Embryonic facial prominence (tissue), 1 donor: ENCODE measurements around the gene UBE2J1.

ENCODE experiments used
- DNase-seq: peaks from one replicate; pipeline ENCODE4 v3.0.0-alpha.2; 2016; ENCODE audit errors: extremely low spot score

The UBE2J1 gene

DNA sequence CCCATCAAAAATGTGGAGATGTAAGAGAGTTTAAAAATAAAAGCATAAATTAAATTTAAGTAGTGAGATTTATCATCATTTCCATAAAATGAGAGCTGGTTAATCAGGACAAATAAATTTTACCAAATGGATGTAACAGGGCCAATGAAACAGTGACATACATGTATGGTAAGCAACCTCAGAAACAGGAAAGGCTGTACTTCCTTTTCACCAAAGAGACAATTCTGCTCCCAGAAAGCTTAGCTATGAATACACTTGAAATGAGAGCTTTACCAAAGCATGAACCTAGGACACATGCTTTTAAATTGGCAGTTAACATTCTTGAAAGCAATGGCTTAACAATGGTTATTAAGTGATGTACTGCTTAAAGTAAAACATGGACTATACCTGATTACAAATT, 12.1 kb upstream of the UBE2J1 start:
- DNase-seq, result no peak

- no peak for DNase-seq
Observed at GRCh38 chr6:89361171-89361570, 8.6 kb upstream of the UBE2J1 start.

GRCh38 chr6:89360415-89360999, 8.0 kb upstream of the UBE2J1 start:
- DNase-seq, result no peak

- no peak for DNase-seq
Observed at GRCh38 chr6:89359561-89359960, 7.0 kb upstream of the UBE2J1 start.

DNA sequence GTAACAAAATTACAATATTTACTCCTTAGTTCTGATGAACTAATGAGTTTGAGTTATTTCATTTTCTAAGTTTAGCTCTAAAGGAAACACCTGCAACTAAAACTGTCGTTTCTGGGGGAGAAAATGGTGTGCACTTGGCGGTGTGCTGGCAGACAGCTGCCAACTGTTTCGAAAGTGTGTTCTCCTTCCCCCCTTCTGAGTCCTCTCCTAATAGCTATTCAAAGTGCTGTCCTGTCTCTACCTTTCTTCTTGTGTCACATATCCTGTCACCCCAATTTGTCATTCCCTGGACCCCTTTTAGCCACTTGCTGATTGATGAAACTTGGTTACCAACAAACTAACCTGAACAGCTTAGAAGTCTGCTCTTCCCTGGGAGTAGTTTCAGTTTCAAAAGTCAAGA, 4.9 kb upstream of the UBE2J1 start:
- DNase-seq, result no peak

- no peak for DNase-seq
Observed at GRCh38 chr6:89356642-89357170, 4.2 kb upstream of the UBE2J1 start.

- DNase-seq, result no peak
Observed at GRCh38 chr6:89355511-89356194, 3.1 kb upstream of the UBE2J1 start.

DNA sequence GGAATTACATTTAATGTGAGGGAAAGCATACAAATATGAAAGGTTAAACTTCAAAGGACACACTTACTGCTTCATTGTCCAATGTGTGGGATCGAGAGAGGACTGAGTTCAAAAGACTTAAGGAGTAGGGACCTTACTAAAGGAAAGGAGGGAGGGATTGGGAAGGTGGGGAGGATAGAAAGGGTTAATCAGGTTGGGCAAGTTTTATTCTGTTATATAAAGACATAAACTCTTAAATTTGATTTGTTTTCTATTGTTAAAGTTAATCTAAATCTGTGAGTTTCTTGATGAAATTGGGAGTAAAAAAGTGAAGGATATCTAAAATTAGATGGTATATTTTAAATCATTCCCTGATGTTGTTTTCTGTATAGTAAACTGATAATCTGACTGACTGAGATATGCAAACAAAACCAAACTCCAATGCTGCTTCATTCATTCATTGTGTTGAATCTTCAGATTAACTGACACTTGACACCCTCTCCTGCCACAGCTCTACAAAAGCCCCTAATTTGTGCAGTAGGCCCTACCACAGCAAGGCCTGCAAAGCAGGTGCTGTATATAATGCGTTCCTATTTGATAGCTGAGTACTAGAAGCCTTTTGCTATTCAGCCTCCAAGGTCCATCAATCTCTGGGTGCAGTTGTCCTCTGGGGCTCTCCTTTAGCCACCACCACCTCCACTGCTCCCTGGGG, 1.3 kb upstream of the UBE2J1 start:
- no peak for DNase-seq

DNA sequence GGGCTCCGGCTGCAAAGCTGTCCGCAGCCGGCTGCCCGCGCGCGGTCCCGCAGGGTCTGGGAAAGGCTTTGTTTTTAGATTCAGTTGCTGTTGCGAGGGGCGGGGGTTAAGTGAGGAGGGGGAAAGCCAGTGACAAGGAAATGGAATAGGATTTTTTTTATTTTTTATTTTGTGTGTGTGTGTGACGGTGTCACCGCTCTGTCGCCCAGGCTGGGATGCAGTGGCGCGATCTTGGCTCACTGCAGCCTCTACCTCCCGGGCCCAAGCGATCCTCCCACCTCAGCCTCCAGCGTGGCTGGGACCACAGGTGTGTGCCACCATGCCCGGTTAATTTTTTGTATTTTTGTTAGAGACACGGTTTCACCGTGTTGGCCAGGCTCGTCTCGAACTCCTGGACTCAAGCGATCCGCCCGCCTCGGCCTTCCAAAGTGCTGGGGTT, 615 bp upstream of the UBE2J1 start:
- DNase-seq, result no peak

DNA sequence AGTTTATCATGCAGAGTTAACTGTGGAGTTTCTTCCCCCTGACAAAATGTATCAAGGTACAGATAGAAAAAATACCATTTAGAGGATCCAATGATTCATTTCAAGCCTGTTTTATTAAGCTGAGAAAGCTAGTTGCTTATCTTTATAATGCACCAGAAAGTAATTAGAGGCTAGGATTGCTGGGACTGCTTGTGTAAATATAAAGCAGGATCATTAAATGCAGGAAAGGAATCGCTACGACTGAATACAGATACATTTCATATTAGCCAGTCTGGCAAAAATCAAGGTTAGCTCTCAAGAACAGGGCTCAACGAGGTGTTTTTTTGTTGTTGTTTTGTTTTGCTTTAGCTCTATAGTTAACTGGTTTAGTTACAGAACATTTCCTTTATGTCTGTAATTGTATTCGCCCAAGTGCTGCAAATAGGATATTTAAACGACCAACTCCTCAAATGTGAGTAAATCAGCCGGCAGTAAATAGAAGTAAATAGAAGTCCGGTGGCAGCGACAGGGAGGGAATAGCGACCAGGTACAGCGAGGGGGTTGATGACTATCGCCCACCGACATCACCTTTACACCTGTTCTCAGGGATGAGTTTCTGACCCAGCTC, 748 bp downstream of the UBE2J1 start:
- no peak for DNase-seq

DNA sequence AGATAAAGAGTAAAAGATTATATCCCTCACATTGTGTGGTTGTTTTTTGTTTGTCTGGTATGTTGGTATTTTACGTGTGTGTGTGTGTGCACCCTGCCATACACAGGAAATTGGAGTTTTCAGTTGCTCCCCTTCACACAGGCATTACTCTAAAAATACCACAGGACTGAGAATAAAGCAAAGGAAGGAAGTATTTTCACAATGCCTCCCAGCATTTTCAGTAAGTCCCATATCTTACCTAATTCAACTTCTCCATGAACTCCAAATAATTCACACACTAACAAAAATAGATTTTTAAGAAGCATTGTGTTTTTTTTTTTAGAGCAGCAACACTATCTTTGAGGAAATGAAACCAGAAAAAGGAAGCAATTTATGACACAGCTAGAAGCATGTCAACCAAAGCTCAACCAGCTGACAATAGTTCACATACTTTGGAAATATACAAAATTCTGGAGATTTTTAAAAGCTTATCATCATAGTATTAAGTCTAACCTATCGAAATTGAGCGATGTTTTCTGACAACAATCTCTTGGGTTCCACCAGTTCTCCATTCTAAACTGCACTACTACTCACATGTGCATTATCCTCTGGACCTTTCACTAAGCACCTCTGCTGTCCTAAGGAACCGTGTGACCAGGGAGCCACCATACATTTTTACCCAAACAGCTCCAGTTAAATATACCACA, 2.1 kb downstream of the UBE2J1 start:
- no peak for DNase-seq

- DNase-seq, result no peak
Observed at GRCh38 chr6:89348372-89348771, 4.2 kb downstream of the UBE2J1 start.

DNA sequence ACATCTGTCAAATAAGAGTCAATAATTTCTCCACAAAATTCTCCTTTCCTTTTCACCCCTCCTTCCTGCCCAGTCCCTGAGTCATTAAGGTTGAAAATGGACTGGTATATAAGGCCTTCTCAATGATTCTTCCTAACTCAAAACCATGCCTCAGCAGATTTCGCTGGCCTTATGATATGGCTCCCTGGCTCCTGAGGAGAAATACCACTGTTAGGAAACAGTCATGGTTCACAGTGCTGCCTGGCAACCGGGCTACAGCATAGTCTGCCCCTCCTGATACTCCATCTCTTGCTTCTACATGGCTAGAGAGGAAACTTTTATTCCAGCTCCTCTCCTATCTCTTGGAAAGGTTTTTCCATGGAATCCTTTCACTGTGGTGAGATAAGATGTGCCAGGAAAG, 4.7 kb downstream of the UBE2J1 start:
- no peak for DNase-seq

DNA sequence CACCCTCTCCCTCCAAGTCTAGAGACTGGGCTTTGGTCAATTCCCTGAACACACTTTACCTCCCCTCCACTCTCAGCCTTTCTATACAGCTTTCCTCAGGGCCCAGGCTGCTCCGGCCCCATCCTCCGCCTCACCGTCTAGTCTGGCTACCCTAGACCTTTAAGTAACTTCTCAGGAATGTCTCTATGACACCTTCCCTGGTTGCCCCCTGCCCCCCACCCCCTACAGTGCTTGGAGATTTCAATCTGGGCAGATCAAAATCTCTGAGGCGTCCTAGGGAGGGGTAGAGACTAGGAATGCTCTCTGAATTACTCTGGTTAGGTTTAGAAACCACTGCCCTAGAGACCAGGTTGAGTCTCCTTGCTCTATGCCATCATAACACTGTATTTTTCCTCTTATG, 6.1 kb downstream of the UBE2J1 start:
- no peak for DNase-seq

DNA sequence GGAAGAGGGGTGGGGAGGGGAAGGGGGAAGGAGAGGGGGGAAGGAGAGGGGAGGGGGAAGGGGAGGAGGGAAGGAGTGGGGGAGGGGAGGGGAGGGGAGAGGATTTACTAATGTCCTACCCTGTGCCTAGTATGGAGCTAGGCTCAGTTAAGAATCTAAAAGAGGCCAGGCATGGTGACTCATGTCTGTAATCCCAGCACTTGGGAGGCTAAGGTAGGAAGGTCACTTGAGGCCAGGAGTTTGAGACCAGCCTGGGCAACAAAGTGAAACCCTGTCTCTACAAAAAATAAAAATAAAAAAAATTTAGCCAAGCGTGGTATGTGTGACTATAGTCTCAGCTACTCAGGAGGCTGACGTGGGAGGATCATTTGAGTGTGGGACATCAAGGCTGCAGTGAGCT, 13.0 kb downstream of the UBE2J1 start:
- no peak for DNase-seq

DNA sequence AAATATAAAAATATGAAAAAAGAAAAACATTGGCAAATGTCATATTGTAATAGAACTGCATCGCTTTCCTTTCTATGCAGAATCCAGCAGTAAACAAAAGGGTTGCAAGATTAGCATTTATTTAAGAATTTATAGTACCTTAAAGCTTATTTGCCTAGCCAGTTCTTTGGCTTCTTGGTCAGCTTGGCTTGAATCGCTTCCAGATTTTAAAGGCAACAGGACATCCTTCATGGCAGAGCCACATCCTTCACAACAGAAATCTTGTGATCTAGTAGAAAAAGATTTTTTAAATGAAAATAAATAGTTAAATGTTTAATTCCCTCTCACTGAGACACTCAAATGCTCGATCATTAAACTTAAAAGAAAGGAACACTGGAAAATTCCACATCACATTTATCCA, 17.4 kb downstream of the UBE2J1 start:
- no peak for DNase-seq

DNA sequence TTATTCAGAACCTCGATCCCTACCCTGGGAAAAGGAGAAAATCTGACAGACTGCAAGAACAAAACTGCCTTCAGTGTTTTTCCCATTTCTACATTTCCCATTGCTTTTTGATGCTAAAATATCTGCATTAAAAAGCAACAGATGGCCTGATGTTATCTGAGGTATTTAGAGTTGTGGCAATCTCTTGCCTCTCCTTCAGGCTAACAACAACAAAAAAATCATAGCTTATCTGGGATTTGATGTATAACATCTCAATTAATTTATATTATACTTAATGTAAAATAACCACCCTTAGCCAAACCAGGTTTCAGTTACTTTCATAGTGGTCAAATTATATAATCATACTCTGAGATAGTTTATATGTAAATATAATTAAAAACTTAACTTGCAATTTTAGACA, 21.6 kb downstream of the UBE2J1 start:
- no peak for DNase-seq

DNA sequence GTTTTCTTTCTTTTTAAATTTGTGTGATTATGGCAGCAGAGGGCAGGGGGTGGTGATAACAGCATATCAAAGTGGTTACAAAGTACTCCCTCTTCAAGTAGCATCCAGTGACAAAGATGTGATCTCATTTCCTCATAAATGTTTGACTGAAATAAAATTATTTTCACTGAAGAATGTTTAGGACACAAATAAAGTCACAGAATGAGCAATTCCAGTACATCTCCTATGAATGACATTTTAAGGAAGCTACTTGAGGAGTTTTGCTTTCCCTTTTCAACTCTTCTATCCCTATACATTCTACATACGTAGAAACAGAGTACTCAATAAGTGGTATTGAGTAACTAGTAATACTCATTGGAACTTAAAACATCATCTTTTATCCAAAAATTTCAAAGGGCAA, 23.5 kb downstream of the UBE2J1 start:
- DNase-seq, result no peak

DNA sequence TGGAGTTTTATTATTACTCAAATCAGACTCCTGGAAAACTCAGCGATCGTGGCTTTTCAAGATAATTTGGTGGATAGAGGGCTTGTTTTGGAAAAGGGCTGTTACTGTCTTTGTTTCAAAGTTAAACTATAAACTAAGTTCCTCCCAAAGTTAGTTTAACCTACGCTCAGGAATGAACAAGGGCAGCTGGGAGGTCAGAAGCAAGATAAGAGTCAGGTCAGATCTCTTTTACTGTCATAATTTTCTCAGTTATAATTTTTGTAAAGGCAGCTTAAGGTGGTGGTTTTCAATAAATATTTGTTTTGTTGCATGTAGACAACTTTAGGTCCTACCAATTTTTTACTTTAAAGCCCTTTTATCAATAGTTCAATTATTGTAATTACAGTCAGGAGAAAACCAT, 28.2 kb downstream of the UBE2J1 start:
- DNase-seq, result no peak

DNA sequence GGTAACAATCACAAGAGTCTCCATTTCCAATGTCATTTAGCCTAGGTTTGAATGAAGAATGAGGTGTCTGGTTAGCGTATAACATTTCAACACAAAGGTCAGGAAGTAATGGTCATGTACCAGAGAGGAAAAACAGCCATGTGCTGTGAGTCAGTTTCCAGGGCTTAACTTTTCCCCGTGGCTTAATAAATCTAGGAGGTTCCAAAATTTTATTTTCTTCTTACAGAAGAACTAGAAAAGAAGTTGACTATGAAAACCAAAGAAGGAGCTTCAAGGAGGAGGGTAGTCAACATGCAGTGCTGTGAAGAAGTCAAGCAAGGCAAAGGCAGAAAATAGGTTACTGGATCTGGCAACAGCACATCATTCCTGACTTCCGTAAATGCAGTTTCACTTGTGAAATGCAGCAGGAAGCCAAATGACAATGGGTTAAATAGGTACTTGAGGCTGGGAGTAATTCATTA, 29.0 kb downstream of the UBE2J1 start:
- DNase-seq, result no peak

DNA sequence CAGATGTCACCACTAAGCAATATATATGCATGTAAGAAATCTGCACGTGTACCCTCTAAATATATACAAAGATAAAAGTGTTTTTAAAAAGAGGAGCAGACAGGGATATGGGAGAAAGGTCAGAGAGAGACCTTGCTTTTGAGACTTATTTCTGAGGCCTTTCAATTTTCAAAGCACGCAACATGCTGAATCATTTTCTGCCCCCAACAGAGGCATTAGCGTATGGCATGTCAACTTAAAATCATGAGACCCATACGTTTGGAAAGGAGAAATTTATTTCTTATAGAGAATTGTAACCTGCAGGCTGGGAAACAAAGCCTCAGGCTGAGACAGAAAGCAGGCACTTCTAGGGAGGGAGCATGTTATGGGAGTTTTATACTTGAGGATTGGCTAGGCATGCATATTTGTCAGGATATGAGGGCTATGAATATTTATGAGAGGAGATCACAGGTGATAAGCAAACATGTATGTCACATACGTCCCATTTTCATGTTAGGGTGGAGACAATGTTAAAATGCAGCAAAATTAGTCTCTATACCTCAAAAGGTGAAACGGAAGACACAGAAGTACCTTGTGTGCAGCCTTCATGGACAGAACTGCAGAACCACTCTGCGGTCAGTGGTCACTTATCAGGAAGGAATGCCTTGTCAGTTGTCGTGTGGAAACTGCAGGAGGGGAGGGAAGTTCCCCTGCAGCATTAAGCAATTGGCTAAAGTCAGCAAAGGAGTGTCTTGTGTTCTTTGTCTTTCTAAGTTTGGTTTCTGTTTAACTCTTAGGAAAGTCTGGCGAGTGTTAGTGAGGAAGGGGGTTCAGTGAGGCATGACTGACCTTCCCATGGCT, 31.2 kb downstream of the UBE2J1 start:
- no peak for DNase-seq
